ENCODE data around the gene GOLM1. TPM values are rescaled to one million over a fixed set of nuclear protein-coding genes. Genes with fewer than 3 reads are reported as not detected.

GOLM1 gene
- total and polyA plus RNA-seq, 2 of the 13 experiments (the other 11 are each of a cell fraction or from before 2014, with no cell fraction given), result 0.20 to 0.30 TPM

DNA sequence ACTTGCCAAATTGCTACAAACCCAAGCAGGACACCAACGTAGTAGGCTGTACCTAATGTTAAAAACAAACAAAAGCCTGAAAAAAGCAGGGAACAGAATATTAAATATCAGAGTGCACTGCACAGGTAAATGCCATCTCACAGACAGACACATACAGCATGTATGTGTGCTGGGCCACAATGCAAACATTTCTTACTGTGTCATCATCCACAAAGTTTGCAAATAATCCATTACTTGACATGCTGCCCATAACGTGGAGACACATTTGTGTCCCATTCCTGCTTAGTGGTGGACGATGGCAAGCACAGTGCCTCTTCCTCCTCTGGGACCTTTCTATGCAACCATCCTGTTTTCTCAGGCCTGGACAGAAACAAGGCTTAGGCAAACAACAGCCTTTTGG, 44.7 kb downstream of the GOLM1 start:
- WGBS (ENCODE audit: low lambda C conversion rate), result 22% methylated on average over 3 of the region's 3 CpGs
- H4K20me1 ChIP-seq (ENCODE audit: insufficient read depth, low read length), result 0 out of 2 replicates have a peak, but pooled peaks cover 4% of the 10 kb centered on the region
- BruUV-seq (replicated peaks), result no TSS peak
- H2AFZ ChIP-seq (ENCODE audit: low read length), result no peak overlapping the region
- POLR2A ChIA-PET, result no interaction called here
- no peaks in the 10 kb centered on the region for H3K79me2 ChIP-seq (ENCODE audit: insufficient read depth, low read length)
- in situ Hi-C loops (cut with HindIII; ENCODE audit: extremely low pct_ligation_motif_present, low pct_unique_long_range_greater_than_20kb) (no loop called here), intact Hi-C loops (cut with micrococcal nuclease; ENCODE audit: unreplicated experiment) (no loop called here)
- no peaks in the 10 kb centered on the region for H3K36me3 ChIP-seq (replicated peaks in 1 of 2; ENCODE audit: control insufficient read depth in 1 of 2, insufficient read depth in 2 of 2, low read length in 2 of 2)
- ATAC-seq, result no peak
- no peak overlapping the region for H3K4me3 ChIP-seq (replicated peaks in 1 of 3; ENCODE audit: insufficient read depth in 1 of 3, low read depth in 2 of 3, low read length in 3 of 3)
- H3K27me3 ChIP-seq (ENCODE audit: control insufficient read depth in 1 of 2, insufficient read depth in 2 of 2, low read length in 2 of 2), result 0 out of 5 replicates have a peak, but pooled peaks cover 0 to 11% of the 10 kb centered on the region in 2 experiments
- no peak overlapping the region for H3K9ac ChIP-seq (ENCODE audit: insufficient read depth, low read depth, low read length)
- H3K27ac ChIP-seq (ENCODE audit: extremely low read length, insufficient read depth, low read length), result no peak overlapping the region
- no peak overlapping the region for H3K4me2 ChIP-seq (ENCODE audit: low read depth, low read length)
- CTCF ChIA-PET (ENCODE audit: low intra/inter-chr PET ratio, low total read pairs), result no interaction called here
- peaks cover 6% of the 10 kb centered on the region; the same call in 1 of the 2 replicates for H3K4me1 ChIP-seq (ENCODE audit: insufficient read depth, low read length)
- no peak for TF ChIP-seq SMARCE1 (IDR thresholded peaks at IDR 0.05; ENCODE audit: borderline replicate concordance)
- no peak for TF ChIP-seq ZFP41 (CRISPR knock-in tag; IDR thresholded peaks at IDR 0.05; ENCODE audit: borderline replicate concordance)
- peak in 1 of 2 experiments; percentile 59; a peak in 1 of 4 replicates for TF ChIP-seq ATF4 (CRISPR knock-in tag; IDR thresholded peaks at IDR 0.05)
- no peak for DNase-seq (ENCODE audit: low spot score)
- no peaks in the 10 kb centered on the region for H3K9me3 ChIP-seq (ENCODE audit: low read length)
- no peak for FAIRE-seq

DNA sequence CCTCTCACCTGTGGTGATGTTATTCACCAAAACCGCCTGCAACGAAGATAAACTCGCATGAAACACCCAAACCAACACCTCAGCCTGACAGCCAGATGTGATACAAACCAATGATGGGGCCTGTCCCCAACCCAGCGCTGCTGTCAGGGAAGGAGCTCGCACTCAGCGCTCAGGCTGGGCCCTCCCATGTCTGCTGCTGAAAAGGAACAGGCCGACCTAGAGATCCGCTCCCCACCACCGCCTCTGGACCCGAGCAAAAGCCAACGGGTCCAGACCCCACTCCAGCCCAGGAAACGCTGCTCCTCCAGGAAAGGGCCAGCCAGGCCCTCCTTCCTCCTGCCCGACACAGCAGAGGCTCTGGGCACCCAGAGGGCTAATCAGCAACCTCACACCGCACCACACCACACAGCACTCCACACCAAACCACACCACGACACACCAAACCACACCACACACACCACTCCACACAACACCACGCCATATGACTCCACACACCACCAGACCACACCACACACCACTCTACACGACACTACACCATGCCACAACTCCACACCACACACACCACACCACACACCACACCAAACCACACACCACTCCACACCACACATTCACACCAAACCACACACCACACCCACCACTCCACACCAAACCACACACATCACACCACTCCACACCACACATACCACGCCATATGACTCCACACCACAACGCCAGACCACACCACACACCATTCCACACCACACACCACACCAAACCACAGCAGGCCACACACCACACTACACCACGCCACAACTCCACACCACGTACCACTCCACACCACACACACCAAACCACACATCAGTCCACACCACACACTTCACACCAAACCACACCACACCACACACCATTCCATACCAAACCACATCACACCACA, 46.5 kb downstream of the GOLM1 start:
- no peak overlapping the region for H3K27ac ChIP-seq (ENCODE audit: extremely low read length, insufficient read depth, low read length)
- ATAC-seq, result peak; percentile 54
- no peak overlapping the region for H3K4me3 ChIP-seq (replicated peaks in 1 of 3; ENCODE audit: insufficient read depth in 1 of 3, low read depth in 2 of 3, low read length in 3 of 3)
- BruUV-seq (replicated peaks), result no TSS peak
- peaks cover 6% of the 10 kb centered on the region; the same call in 1 of the 2 replicates for H3K4me1 ChIP-seq (ENCODE audit: insufficient read depth, low read length)
- H3K9me3 ChIP-seq (ENCODE audit: low read length), result no peaks in the 10 kb centered on the region
- no peak overlapping the region for H3K9ac ChIP-seq (ENCODE audit: insufficient read depth, low read depth, low read length)
- in situ Hi-C loops (cut with HindIII; ENCODE audit: extremely low pct_ligation_motif_present, low pct_unique_long_range_greater_than_20kb) (no loop called here), intact Hi-C loops (cut with micrococcal nuclease; ENCODE audit: unreplicated experiment) (no loop called here)
- H2AFZ ChIP-seq (ENCODE audit: low read length), result no peak overlapping the region
- 56% methylated on average over 16 of the region's 21 CpGs for WGBS (ENCODE audit: low lambda C conversion rate)
- H3K27me3 ChIP-seq (ENCODE audit: control insufficient read depth in 1 of 2, insufficient read depth in 2 of 2, low read length in 2 of 2), result 0 out of 5 replicates have a peak, but pooled peaks cover 0 to 11% of the 10 kb centered on the region in 2 experiments
- POLR2A ChIA-PET, result no interaction called here
- no peak overlapping the region for H3K4me2 ChIP-seq (ENCODE audit: low read depth, low read length)
- H4K20me1 ChIP-seq (ENCODE audit: insufficient read depth, low read length), result 0 out of 2 replicates have a peak, but pooled peaks cover 4% of the 10 kb centered on the region
- no peak for DNase-seq (ENCODE audit: low spot score)
- H3K36me3 ChIP-seq (replicated peaks in 1 of 2; ENCODE audit: control insufficient read depth in 1 of 2, insufficient read depth in 2 of 2, low read length in 2 of 2), result no peaks in the 10 kb centered on the region
- TF ChIP-seq FLYWCH1 (CRISPR knock-in tag; IDR thresholded peaks at IDR 0.05), result no peak
- TF ChIP-seq HNRNPL (IDR thresholded peaks at IDR 0.05; ENCODE audit: low read depth, low read length), result peak; percentile 49; the same call in 1 of the 2 replicates
- TF ChIP-seq, protein P1, sequence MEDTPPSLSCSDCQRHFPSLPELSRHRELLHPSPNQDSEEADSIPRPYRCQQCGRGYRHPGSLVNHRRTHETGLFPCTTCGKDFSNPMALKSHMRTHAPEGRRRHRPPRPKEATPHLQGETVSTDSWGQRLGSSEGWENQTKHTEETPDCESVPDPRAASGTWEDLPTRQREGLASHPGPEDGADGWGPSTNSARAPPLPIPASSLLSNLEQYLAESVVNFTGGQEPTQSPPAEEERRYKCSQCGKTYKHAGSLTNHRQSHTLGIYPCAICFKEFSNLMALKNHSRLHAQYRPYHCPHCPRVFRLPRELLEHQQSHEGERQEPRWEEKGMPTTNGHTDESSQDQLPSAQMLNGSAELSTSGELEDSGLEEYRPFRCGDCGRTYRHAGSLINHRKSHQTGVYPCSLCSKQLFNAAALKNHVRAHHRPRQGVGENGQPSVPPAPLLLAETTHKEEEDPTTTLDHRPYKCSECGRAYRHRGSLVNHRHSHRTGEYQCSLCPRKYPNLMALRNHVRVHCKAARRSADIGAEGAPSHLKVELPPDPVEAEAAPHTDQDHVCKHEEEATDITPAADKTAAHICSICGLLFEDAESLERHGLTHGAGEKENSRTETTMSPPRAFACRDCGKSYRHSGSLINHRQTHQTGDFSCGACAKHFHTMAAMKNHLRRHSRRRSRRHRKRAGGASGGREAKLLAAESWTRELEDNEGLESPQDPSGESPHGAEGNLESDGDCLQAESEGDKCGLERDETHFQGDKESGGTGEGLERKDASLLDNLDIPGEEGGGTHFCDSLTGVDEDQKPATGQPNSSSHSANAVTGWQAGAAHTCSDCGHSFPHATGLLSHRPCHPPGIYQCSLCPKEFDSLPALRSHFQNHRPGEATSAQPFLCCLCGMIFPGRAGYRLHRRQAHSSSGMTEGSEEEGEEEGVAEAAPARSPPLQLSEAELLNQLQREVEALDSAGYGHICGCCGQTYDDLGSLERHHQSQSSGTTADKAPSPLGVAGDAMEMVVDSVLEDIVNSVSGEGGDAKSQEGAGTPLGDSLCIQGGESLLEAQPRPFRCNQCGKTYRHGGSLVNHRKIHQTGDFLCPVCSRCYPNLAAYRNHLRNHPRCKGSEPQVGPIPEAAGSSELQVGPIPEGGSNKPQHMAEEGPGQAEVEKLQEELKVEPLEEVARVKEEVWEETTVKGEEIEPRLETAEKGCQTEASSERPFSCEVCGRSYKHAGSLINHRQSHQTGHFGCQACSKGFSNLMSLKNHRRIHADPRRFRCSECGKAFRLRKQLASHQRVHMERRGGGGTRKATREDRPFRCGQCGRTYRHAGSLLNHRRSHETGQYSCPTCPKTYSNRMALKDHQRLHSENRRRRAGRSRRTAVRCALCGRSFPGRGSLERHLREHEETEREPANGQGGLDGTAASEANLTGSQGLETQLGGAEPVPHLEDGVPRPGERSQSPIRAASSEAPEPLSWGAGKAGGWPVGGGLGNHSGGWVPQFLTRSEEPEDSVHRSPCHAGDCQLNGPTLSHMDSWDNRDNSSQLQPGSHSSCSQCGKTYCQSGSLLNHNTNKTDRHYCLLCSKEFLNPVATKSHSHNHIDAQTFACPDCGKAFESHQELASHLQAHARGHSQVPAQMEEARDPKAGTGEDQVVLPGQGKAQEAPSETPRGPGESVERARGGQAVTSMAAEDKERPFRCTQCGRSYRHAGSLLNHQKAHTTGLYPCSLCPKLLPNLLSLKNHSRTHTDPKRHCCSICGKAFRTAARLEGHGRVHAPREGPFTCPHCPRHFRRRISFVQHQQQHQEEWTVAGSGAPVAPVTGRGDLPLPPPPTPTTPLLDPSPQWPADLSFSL (CRISPR knock-in tag; IDR thresholded peaks at IDR 0.05), result peak; percentile 88
- no peaks in the 10 kb centered on the region for H3K79me2 ChIP-seq (ENCODE audit: insufficient read depth, low read length)
- CTCF ChIA-PET (ENCODE audit: low intra/inter-chr PET ratio, low total read pairs), result no interaction called here
- FAIRE-seq, result peak; percentile 40
